BJ (cell line): ENCODE data around the gene ACRV1. TPM values are rescaled to one million over a fixed set of nuclear protein-coding genes. Genes with fewer than 3 reads are reported as not detected.

Source experiments
- CTCF ChIA-PET: fragments of 350-600 bp; formaldehyde crosslinking; extraction: SDS; loops from one replicate; lab custom pipeline; 2021; ENCODE audit warnings: antibody characterized with exemption, inconsistent platforms; lab: Yijun Ruan, JAX
- POLR2A ChIA-PET: fragments of 300-600 bp; sonication (Branson Sonifier 250); formaldehyde crosslinking; extraction: SDS; loops from one replicate; lab custom pipeline; 2021; ENCODE audit warnings: antibody characterized with exemption; lab: Charles Lee
- DNase-seq: peaks from one replicate; pipeline ENCODE4 v3.0.0-alpha.2; 2011; ENCODE audit warnings: low read depth
- H3K27me3 ChIP-seq: 2 replicates; pipeline ENCODE4 v1.6.0; 2011; ENCODE audit warnings: low read length; ENCODE audit not compliant: control insufficient read depth, insufficient read depth
- H3K36me3 ChIP-seq: 2 replicates; pipeline ENCODE4 v1.5.1; 2011; ENCODE audit warnings: low read length; ENCODE audit not compliant: control insufficient read depth, insufficient read depth
- H3K4me3 ChIP-seq: 2 replicates; pipeline ENCODE4 v1.5.1; 2011; ENCODE audit warnings: low read depth, mild to moderate bottlenecking, control low read depth, low read length
- CTCF ChIP-seq: IDR thresholded peaks from 2 replicates; pipeline ENCODE4 v1.5.1; 2011; ENCODE audit warnings: low read depth, mild to moderate bottlenecking, control low read depth, inconsistent platforms, low read length, moderate library complexity; ENCODE audit not compliant: insufficient read depth
- polyA plus RNA-seq: library from polyadenylated mRNA; depleted of rRNA; stranded (reverse); fragments of >200 nt; gene quantifications from 2 replicates; pipeline ENCODE4 v1.2.3, GENCODE V29; 2011

The ACRV1 gene
- polyA plus RNA-seq, 1 experiment = 0.22 TPM

DNA sequence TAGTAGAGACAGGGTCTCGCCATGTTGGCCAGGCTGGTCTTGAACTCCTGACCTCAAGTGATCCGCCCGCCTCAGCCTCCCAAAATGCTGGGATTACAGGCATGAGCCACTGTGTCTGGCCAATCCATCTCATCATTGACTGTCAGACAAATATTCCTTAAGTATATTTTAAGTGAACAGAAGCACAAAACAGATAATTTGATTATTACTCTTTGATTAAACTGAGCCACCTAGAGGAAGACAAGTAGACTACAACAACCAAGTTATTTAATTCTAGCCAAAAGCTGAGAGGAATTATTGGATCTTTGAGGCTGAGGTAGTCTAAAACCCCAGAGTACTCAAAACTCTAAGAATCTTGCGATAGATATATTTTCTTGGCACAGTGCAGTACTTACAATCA is 1.2 kb downstream of the ACRV1 start:
- ChIA-PET CTCF (interaction anchor here (0.6 to 1.6 kb wide), 4 partner anchors 11 to 28 kb away, joined by 3 to 5 read pairs (median 3); no protein-coding TSS in a partner anchor), POLR2A (no interaction called here)
- H3K4me3 ChIP-seq = no peak overlapping the region
- no peaks in the 10 kb centered on the region for H3K27me3 ChIP-seq
- no peak for DNase-seq
- H3K36me3 ChIP-seq = no peaks in the 10 kb centered on the region; the same call in 1 of the 2 replicates
- peak; percentile 25; the same call in 1 of the 2 replicates for TF ChIP-seq CTCF

DNA sequence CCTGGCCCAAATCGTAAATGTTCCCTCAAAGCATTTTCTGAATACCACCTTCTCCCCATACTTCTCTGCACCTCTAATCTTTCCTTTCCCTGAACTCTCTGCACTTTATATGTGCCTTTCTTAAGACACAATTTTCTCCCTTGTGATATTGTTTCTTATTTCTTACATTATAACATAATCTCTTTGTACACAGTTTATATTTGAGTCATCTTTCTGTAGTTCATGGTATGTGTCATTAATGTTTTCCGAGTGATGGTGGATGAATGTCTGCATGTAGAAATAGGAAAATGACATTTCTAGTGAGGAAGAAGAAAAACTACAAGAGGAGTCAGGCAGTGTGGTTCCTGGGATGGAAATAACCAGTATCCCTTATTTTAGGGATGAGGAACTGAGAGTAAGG is 5.5 kb downstream of the ACRV1 start:
- no peak for DNase-seq
- no peak for TF ChIP-seq CTCF

DNA sequence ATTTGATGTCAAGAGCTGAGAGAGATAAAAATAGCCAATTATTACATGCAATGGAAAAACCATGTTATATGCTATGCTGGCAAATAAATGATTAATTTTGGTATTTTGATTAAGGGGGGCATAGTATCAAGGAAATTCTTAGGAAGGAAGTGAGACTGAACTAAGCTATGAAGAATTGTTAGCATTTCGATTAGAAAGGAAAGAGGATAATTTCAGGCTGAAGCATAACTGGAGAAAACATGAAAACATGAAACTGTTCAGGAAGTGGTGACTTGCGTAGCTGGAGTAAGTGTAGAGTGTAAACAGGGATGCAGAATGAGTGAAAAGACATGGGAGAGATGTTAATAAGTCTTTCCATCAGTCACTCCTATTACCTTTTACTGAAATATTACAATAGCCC is 6.4 kb downstream of the ACRV1 start:
- no peak for TF ChIP-seq CTCF
- H3K36me3 ChIP-seq = no peaks in the 10 kb centered on the region; the same call in 1 of the 2 replicates
- no peak overlapping the region for H3K4me3 ChIP-seq
- no peak for DNase-seq
- ChIA-PET POLR2A (no interaction called here), CTCF (no interaction called here)
- no peaks in the 10 kb centered on the region for H3K27me3 ChIP-seq

More for the DNA sequence above, 5.5 kb downstream of the ACRV1 start:
- CTCF ChIA-PET = no interaction called here
- Histone ChIP-seq H3K27me3 (no peaks in the 10 kb centered on the region), H3K4me3 (no peak overlapping the region), H3K36me3 (no peaks in the 10 kb centered on the region; the same call in 1 of the 2 replicates)
- POLR2A ChIA-PET = no interaction called here

DNA sequence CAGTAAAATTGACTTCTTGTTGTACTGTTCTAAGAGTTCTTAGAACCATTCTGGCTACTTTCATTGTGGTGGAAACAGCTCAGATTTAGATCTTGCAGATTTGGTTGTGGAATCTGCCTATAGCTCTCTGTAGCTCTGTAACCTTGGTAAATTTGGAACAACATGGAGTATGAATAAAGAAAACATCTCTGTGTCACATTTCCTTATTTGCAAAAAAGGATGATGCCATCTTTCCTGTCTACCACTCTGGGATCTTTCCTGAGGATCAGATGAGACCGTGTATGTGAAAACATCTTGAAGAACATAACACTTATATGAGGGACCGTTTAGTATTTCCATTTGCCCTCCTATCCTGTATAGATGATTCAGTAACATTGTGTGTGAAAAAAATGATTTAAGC is 9.1 kb downstream of the ACRV1 start:
- no peaks in the 10 kb centered on the region for H3K27me3 ChIP-seq
- no peak overlapping the region for H3K4me3 ChIP-seq
- no peaks in the 10 kb centered on the region for H3K36me3 ChIP-seq
- DNase-seq = no peak
- ChIA-PET CTCF (no interaction called here), POLR2A (no interaction called here)
- TF ChIP-seq CTCF = no peak

DNA sequence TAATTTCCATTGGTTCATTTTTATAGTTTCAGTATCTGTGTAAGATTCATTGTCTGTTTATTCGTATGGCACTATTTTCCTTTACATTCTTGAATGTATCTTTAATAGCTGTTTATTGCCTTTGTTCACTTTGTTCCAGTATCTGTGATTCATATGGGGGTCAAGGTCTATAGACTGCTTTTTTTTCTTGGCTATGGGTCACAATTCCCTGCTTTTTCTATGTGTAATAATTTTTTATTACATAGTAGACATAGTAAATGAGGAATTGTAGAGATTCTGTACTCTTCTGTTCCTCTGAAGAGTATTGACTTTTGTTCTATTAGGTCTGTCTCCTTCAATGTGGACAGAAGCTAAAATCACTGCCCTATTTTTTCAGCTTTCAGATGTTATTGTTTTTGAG is 10.5 kb downstream of the ACRV1 start:
- TF ChIP-seq CTCF = no peak
- Histone ChIP-seq H3K36me3 (no peaks in the 10 kb centered on the region), H3K4me3 (no peak overlapping the region), H3K27me3 (no peaks in the 10 kb centered on the region)
- CTCF ChIA-PET = interaction anchor here (0.6 kb wide), 1 partner anchor 20 kb away, joined by 3 read pairs; no protein-coding TSS in a partner anchor
- no peak for DNase-seq
- POLR2A ChIA-PET = no interaction called here
